ENCODE data around the gene HOXA13. TPM values are rescaled to one million over a fixed set of nuclear protein-coding genes. Genes with fewer than 3 reads are reported as not detected.

HOXA13 gene
- total RNA-seq, 4 donors from 2014 or later, result 0.12 TPM; not detected in 3

DNA sequence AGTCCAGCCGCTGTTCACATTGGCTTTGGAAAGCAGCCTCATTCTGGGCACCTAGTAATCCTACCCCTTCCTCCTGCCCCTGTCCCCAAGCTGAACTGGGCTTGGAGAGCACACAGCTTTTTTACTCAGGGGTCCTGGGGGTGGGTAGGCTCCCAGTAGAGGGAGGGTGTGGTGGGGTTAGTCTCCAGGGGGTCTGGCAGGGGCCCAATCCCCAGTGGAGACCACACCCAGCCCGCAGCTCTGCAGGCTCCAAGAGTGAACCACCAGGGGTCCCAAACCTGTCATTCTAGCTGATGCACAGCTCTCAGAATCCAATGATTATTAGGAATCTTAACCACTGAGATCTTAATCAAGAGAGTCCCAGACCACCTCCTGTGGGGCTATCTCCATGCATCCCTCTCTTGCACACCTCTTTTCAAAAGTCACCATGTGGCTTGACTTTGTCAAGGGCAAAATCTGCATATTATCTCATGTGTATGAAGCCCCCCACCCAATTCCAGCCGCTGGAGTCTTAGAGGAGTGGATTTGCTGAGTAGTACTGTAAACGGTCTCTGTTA is 17.5 kb downstream of the HOXA13 start:
- H3K27ac ChIP-seq, result no peak overlapping the region
- peaks cover 0 to 46% (median 11%) of the 10 kb centered on the region in 3 donors for H3K4me1 ChIP-seq
- no peaks in the 10 kb centered on the region for H3K9me3 ChIP-seq
- ATAC-seq, result no peak
- TF ChIP-seq POLR2A (IDR thresholded peaks at IDR 0.05), result no peak
- TF ChIP-seq POLR2AphosphoS5 (IDR thresholded peaks at IDR 0.05), result no peak
- no peak for TF ChIP-seq EP300 (IDR thresholded peaks at IDR 0.05)
- TF ChIP-seq, protein P1, sequence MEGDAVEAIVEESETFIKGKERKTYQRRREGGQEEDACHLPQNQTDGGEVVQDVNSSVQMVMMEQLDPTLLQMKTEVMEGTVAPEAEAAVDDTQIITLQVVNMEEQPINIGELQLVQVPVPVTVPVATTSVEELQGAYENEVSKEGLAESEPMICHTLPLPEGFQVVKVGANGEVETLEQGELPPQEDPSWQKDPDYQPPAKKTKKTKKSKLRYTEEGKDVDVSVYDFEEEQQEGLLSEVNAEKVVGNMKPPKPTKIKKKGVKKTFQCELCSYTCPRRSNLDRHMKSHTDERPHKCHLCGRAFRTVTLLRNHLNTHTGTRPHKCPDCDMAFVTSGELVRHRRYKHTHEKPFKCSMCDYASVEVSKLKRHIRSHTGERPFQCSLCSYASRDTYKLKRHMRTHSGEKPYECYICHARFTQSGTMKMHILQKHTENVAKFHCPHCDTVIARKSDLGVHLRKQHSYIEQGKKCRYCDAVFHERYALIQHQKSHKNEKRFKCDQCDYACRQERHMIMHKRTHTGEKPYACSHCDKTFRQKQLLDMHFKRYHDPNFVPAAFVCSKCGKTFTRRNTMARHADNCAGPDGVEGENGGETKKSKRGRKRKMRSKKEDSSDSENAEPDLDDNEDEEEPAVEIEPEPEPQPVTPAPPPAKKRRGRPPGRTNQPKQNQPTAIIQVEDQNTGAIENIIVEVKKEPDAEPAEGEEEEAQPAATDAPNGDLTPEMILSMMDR (IDR thresholded peaks at IDR 0.05), result no peak
- 0% methylated on average over 2 of the region's 4 CpGs; no CpG with 5 or more reads in 1 of the 2 donors for WGBS, 2 donors (ENCODE audit: low coverage in 1 of 2)
- H3K27me3 ChIP-seq, result peaks cover 100% of the 10 kb centered on the region
- no peaks in the 10 kb centered on the region for H3K36me3 ChIP-seq
- no peak overlapping the region for H3K4me3 ChIP-seq

DNA sequence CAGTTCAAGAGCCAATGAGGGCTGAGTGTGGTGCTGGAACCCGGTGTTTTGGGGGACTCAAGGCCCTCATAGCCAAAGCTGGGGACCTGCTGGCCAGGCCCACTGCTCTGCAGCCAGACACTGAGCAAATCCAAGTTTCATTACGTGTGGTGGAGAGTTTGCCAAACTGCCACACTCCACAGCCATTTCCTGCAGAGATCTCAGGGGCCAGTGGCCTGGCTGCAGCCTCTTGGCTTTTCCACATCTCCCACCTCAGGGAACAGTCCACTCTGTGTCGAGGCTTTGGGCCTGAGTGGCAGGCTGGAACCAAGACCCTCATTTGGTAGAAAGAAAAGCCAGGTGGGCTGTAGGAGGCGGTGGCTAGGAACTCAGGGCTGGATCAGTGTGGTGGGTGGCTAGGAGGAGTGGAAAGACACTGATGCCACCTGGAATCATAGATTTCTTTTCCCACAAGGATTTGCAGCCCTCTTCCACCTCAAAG is 18.1 kb downstream of the HOXA13 start:
- Histone ChIP-seq H3K4me3 (no peak overlapping the region), H3K27ac (no peak overlapping the region), H3K36me3 (no peaks in the 10 kb centered on the region), H3K9me3 (no peaks in the 10 kb centered on the region), H3K4me1 (peaks cover 0 to 46% (median 11%) of the 10 kb centered on the region in 3 donors), H3K27me3 (peaks cover 100% of the 10 kb centered on the region)
- 60% methylated on average over 1 of the region's 4 CpGs; no CpG with 5 or more reads in 1 of the 2 donors for WGBS, 2 donors (ENCODE audit: low coverage in 1 of 2)
- no peak for ATAC-seq
- TF ChIP-seq, protein P1 (IDR thresholded peaks at IDR 0.05), result no peak
- no peak for TF ChIP-seq EP300 (IDR thresholded peaks at IDR 0.05)
- no peak for TF ChIP-seq POLR2A (IDR thresholded peaks at IDR 0.05)
- TF ChIP-seq POLR2AphosphoS5 (IDR thresholded peaks at IDR 0.05), result no peak

DNA sequence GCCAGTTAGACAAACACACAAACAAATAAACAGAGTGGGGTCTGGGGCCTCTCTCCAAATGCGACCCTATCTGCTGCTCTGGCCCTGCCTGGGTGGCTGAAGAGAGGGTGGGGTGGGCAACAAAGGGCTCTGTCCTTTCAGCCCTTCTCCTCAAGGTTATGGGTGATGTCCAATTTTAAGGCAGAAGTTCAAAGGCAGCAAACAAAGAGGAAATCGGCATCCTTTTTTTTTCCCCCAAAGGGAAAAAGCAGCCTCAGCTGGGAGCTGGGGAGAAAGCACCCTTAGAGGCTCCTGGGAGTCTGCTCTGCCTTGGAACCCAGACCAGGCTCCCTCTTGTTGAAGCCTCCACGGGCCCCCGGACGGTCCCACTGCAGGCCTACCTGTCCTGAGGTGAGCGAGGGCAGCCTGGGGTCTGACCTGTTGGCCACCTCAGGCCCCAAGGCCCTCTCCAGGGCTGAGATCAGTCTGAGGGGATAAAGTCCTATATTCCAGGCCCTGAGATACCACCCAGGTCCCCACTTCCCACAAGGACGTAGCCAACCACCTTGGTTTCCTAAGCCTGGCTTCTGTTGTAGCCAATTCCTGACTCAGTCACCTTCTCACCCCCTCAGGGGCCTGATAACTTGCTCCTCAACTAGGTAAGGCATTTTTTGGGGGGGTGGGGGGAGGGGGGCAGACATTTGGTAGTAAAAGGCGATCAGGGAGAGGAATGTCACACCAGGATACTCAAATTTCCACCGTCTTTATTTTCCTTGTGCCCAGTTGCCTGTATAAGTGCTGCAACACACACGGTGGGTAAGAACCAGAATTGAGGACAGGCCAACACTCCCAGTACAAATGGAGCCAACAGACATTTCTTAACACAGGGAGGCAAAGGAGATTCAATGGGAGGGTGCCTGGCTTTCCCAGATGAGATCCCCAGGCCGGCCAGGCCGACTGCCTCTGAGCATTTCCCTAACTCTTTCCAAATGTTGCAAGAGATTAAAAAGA is 19.2 kb downstream of the HOXA13 start:
- TF ChIP-seq, protein P1 (IDR thresholded peaks at IDR 0.05), result no peak
- no peak for TF ChIP-seq POLR2AphosphoS5 (IDR thresholded peaks at IDR 0.05)
- H3K27ac ChIP-seq, result no peak overlapping the region
- no peaks in the 10 kb centered on the region for H3K9me3 ChIP-seq
- H3K4me1 ChIP-seq, result peaks cover 0 to 41% (median 11%) of the 10 kb centered on the region in 3 donors
- 78% methylated on average over 3 of the region's 12 CpGs; no CpG with 5 or more reads in 1 of the 2 donors for WGBS, 2 donors (ENCODE audit: low coverage in 1 of 2)
- H3K36me3 ChIP-seq, result no peaks in the 10 kb centered on the region
- ATAC-seq, result no peak
- no peak overlapping the region for H3K4me3 ChIP-seq
- H3K27me3 ChIP-seq, result peaks cover 100% of the 10 kb centered on the region

DNA sequence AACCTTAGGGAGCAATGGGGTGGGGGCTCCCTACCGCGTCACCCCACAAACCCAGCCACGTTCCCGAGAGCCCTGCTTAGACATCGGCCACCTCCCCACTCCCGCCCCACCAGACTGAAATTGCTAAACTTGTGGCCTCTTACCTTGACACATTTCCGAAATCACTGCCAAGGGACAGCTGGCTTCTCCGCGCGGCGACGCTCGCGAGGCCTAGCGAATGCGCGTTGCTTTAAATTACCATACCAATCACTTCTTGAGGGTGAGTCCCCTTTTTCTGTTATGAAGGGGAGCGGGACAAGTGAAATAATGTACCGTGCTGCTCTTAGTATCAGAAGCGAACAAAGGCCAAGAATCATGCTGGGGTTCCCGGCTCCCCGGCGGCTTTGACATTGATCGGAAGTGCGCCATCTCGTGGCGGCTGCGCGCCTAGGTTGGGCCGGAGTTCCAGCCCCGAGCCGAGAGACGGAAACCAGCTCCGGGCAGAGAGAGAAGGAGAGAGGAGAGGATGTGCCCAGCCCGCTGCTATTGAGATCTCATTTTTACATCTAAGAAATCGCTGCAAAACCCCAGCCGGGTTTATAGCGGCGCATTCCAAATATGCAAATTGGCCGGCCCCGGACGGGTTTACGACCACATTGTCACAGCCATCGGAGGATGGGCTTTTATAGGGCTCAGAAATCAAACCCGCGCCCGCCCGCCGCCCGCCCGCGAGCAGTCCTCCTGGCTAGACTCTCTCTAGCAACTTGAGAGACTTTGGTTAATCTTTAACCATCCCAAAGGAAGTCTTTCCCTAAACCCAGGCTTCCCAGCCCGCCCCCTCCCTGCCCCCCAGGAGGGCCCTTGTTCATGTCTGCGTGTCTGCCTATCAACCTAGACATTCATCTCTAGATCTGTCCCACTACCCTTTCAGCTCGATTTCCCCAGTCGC is 20.1 kb downstream of the HOXA13 start:
- no peak for TF ChIP-seq POLR2AphosphoS5 (IDR thresholded peaks at IDR 0.05)
- TF ChIP-seq, protein P1 (IDR thresholded peaks at IDR 0.05), result peak in 3 of 4 experiments; percentile 33 to 79 (median 61)
- ATAC-seq, result peak; percentile 57
- Histone ChIP-seq H3K9me3 (no peaks in the 10 kb centered on the region), H3K27me3 (peaks cover 100% of the 10 kb centered on the region), H3K27ac (no peak overlapping the region), H3K4me1 (peaks cover 0 to 32% (median 10%) of the 10 kb centered on the region in 3 donors), H3K36me3 (no peaks in the 10 kb centered on the region), H3K4me3 (peak overlapping the region in 1 of 2 donors; percentile 6)
- WGBS, 2 donors (ENCODE audit: low coverage in 1 of 2), result 10 to 13% methylated on average over 10 to 26 of the region's 56 CpGs
